GM19397 (cell line): Measurements from ENCODE around the gene ARHGAP15.

Experiments used
- ATAC-seq: cut with Tn5 transposase; IDR thresholded peaks from one replicate; pipeline ENCODE4 v1.9.1; 2021; ENCODE audit warnings: mild to moderate bottlenecking, moderate library complexity; ENCODE audit not compliant: unreplicated experiment

Gene ARHGAP15

DNA sequence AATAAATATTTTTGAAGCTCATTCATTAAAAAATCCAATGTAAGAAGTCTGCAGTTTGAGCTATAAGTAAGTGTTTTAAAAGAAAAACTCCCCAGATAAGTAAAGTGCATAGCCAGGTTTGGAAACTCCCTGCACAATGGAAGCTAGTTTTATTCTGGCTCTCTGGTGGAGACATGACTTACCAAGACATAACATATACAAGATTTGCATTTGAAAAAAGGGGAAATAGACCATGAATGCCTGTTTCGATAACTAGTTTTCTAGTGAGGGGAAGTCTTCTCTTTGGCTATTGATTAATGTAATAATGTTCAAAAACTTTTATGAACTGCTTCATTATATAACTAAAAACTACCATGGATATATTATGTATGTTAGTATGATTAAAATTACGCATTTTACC is 435.2 kb downstream of the ARHGAP15 start:
- ATAC-seq: peak; percentile 85

DNA sequence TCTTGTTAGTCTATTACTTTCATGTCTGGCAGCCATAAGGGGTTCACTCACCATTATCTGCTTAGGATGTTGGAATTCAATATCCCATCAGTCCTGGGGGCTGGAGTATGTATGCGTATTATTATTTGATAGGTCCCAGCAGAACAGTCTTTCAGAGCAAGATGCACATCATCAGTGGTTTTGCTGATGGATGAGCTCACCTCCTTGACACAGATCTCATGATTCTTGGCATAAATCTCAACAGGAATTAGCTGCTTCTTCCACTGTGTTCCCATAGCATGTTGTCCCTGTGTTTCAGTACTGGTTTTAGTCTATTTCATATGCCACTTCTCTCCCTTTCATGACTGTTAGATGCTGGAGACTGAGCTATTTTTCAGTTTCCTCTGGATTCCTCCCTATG is 442.5 kb downstream of the ARHGAP15 start:
- ATAC-seq: no peak

DNA sequence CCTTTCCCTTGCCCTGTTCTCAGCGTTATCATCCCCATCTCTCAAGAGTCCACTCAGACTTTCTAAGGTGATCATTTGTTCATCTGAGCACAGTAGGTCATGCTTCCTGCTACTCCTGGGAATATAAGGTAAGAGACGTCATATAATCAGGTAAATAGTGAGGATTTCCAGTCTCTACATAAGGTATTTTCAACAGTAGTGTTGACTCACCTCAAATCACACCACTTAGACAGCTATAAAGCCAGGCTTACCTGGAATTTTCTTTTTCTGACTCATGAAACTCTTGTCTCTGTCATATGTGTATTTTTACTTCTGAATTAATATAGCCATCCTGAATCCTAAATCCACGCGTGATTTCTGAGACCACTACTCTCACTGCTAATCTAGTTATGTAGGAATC is 443.2 kb downstream of the ARHGAP15 start:
- ATAC-seq: no peak

DNA sequence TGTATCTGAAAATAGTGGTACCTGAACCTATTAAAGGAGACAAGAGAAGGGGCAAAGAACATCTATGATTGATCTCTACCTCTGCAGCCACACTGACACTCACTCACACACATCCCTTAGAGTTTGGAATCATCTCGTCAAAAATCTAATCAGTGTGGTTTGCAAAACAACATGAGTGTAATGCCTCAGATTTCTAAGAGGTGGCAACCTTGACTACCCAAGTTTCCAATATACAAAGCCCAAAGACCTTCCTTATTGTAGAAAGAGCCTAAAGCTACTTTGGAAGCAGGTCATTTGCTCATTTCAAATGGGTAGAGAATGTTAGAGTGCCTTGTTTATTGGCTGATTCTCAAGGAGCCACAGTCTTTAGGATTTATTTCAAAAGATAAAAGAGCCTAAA is 444.9 kb downstream of the ARHGAP15 start:
- ATAC-seq: no peak

- no peak for ATAC-seq
These were observed 446.1 kb downstream of the ARHGAP15 start for GRCh38 chr2:143575340-143575739.

DNA sequence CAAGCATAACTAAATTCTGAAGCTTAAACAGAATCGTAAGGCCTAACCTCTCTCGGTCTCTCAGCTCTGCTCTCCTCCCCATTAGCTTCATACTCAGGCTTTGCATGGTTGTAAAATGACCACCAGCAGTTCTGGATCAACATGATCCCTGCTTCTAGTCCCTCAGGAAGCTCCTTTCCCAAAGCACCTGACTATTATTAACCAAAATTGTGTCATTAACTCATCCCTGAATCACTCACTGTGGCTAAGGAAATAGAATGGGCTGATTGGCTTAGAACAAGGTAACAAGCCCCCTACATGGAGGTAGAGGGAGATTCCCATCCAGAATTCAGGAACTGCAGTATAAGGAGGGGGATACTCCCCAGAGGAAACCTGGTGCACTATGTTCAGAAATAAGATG is 448.3 kb downstream of the ARHGAP15 start:
- ATAC-seq: no peak

GRCh38 chr2:143579456-143579855 is 450.2 kb downstream of the ARHGAP15 start:
- ATAC-seq: no peak

DNA sequence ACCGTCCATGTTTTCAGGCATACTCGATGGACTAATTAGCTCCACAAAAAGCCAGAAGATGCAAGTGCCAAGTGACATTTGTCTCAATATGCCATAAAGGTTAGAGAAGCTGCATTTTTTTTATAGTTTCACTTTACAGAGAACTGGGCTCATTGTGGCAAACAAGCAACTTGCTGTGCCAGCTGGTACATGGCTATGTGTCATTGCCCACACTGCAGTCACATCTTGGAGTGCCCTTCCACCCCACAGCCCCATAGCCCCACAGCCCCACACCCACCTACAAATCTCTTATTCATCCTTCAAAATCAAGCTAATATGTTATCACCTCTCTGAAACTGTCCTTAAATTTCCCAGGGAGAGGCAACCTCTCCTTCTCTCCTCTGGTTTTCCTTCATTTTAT is 451.9 kb downstream of the ARHGAP15 start:
- ATAC-seq: no peak

DNA sequence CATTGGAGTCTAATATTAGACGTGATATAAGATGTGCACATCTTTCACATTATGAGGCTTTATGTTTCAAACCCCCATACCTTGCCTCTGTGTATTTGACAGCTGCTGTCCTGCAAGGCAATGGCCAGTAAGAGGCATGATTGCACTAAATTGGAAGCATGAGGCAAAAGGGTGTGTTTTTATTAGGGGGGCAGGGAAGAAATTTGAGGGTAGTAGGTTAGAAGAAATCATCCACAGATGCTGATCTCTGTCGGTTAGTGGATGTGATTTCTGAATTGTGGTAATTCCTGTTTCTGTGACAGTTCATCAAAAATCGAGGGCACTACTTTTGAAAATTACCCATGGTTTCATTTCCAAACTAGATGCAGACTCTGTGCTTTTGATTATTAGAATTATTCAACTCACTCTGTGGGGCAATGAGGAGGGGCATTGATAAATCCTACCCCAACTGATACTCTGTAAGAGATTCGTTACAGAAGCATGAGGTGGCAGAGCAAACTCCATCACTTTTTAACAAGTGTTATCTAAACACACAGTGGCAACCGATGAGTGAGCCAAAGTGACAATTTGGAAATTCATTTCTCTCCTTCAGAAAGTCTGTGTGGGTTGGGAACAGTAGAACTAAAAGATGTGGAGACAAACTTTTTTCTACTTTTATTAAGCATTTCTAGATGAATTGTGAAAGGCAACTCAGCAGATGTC is 453.0 kb downstream of the ARHGAP15 start:
- no peak for ATAC-seq

- no peak for ATAC-seq
These were observed 455.7 kb downstream of the ARHGAP15 start for GRCh38 chr2:143584936-143585335.

- no peak for ATAC-seq
These were observed 456.9 kb downstream of the ARHGAP15 start for GRCh38 chr2:143586119-143586518.

- no peak for ATAC-seq
These were observed 459.5 kb downstream of the ARHGAP15 start for GRCh38 chr2:143588746-143589145.

DNA sequence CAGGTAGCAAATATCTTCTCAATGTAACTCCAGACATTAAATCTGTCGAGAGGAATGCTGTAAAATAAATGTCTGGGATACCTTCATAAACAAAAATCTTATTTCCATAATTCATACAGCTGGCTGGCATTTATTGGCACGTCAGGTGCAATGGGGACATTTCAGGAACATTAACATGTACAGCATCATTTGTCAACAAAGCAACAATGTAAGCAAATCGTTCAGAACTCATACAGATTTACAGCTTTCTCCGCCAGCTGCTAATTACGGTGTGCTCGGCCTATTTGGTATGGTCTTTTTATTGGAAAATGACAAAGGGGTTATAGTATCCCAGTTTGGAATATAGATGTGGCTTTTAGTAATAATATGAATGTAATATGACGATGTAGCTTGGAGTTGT is 464.9 kb downstream of the ARHGAP15 start:
- ATAC-seq: no peak

- ATAC-seq: no peak
These were observed 465.5 kb downstream of the ARHGAP15 start for GRCh38 chr2:143594745-143595144.

DNA sequence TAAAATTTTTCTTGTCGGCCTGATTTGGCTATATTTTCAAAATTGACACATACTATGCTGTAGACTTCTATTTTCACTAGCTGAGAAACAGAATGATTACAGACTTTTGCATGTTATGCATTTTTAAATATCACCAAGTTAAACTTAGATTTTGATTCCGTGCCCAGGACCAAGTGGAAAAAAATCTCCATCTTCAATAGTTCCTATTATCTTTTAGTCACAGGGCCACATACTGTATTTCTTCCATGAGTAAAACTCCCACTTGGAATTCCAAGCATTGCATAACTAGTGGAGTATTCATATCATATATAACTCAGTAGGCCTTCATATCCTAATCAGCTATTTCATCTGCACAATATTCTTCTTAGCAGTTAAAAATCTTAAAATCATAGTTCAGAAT is 470.9 kb downstream of the ARHGAP15 start:
- no peak for ATAC-seq

- ATAC-seq: no peak
These were observed 472.6 kb downstream of the ARHGAP15 start for GRCh38 chr2:143601828-143602227.

DNA sequence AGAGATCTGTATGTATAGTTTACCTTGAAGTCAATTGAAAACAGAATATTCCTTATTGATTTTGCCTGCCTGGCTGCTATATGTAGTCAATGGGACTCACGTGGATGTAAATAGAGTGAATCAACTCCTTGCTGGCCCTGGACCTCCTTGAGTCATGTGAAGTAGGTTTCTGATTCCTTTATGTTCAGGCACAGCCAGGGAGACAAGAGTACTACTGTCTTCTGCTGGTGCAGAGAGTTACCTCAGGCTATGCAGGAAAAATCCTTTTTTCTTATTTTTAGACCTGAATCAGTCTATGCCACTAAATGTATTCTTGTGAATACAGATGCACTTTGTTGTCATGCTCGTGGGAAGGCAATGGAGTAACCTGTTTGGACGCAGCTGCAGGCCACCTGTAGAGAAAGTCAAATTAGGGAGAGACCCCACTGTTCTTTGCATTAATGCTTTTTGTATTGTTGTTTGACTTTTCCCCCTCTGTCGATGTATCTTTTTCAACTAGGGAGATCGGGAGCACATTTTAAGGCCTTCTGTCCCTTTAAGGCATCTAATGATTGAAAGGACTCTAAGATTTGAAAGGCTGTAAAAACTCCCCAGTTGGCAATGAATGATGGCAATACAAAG is 473.9 kb downstream of the ARHGAP15 start:
- no peak for ATAC-seq

DNA sequence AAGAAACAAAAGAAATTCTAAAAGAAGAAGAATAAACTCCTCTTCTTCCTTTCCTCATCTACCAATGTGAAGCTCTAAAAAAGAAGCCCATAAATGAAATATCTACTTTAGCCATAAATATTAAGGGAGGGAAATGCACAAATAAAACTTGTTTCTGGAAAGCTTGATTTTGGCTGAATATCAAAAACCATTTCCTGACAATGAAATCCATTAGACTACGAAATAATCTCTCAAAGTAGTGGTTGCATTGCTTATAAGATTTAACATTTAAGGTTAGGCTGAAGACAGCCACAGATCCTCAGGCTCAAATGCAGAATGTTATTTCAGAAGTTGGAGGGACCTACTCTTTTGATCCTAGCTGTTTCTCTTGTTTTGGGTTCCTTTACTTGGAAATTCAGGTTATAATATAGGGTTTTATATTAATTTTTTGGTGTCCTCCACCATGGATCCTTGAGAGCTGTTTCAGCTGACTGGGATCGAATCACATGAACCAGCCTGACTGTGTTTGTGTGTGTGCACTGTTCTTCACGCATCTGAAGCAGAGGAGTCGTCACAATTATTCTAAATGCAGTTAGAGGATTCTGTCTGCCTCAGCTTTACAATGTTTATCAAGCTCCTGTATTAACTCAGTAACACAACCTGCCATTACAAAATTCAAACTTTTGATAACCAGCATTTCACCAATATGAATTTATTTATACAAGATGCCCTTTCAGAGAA is 474.8 kb downstream of the ARHGAP15 start:
- ATAC-seq: no peak

DNA sequence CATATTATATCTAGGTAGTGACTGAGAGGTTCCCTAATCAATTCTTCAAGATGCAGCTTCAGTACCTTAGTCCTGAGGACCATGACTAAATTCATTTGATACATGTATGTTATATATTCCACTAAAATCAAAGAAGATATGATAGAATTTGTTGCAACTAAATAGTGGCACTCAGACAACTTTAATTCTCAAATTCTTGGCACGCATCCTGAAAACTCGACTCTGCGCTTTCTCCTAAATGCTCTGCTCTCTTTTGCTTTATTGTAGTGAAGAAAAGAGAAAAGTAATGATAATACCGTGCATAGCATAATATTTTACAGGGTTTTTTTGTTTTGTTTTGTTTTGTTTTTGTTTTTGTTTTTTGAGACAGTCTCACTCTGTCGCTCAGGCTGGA is 475.3 kb downstream of the ARHGAP15 start:
- ATAC-seq: no peak

DNA sequence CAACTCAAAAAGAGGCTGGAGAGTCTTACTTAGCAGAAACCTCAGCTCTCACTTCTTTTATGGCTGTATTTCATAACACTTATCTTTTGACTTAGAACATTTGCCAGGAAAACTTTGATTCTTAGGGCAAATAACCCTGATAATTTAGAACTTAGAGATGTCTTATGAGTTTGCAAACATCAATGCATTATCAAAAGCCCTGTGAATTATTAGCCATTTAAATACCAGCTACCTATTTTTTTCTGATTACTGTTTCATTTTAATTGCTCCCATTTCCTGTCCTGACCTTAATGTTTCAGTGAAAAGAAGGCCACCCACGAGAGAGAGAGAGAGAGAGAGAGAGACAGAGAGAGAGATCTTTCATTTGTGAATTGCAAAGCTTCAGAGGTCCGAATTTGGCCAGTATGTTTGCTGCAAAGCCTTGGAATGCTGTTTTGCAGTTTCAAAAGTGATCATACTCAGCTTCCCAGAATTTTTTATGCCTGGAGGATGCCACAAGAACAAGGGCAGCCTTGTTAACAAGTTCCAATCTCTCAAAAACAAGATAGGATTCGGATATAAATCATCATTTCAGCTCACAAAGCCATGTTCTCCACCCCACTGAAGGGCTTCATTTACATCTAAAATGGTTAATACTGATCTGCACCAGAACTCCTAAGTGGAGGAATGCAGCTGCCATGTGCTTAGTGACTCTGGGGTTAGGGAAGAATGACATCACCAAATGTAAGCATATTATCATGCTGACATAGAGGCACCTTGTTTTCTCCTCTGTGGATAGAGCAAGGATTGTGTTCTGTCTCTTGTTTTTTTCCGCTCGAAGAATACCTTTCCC is 478.2 kb downstream of the ARHGAP15 start:
- no peak for ATAC-seq

GRCh38 chr2:143608063-143608423 is 478.8 kb downstream of the ARHGAP15 start:
- no peak for ATAC-seq
